ENCODE results near the gene KIFC1. TPM values are rescaled to one million over a fixed set of nuclear protein-coding genes. Genes with fewer than 3 reads are reported as not detected.

KIFC1 gene
- total and polyA plus RNA-seq, 9 of the 15 experiments (the other 6 are each of a cell fraction or from before 2014, with no cell fraction given), result 1.3 to 95.2 (median 76.9) TPM

DNA sequence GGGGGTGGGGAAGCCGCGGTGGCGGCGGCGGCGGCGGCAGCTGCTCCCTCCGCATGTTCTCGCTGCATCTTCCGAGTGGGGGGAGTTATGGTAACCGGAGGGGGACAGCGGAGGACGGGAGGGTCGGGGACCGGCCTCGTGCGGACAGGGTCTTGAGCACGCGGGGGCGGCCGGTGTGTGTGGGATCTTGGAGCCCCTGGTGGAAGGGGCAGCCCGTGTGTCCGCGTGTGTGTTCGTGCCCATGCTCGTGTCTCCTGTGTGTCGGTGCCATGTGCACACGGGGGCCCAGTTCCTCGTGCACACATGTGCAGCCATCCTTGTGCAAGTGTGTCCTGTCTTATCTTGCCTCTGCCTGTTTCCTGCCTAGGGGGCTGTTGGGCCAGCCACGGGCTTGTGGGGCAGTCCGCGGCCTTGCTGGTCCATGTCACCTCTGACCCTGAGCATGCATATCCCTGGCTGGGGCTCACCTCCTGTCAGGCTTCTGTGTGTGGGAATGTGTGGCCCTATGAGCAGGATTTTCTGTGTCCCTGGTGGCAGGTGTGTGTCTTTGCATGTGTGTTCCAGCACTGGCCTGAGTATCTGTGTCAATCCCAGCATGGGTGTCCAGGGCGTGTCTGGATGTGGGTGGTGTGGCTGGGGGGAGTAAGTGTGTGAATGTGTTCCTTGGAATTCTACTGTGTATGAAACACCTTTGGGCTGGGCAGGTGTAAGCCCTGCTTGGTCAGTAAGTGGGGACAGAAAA is 36.8 kb downstream of the KIFC1 start (continued):
- TF ChIP-seq DACH1 (IDR thresholded peaks at IDR 0.05; ENCODE audit: partially characterized antibody) (peak; percentile 18), MTA1 (IDR thresholded peaks at IDR 0.05; ENCODE audit: borderline replicate concordance) (0 out of 2 replicates have a peak, but pooled peaks have one; percentile 25), NR2F6 (CRISPR knock-in tag; IDR thresholded peaks at IDR 0.05) (no peak), MECOM (CRISPR knock-in tag; IDR thresholded peaks at IDR 0.05) (no peak), TCF7 (IDR thresholded peaks at IDR 0.05; ENCODE audit: borderline replicate concordance) (peak; percentile 17; the same call in 1 of the 2 replicates), EP400 (IDR thresholded peaks at IDR 0.05) (peak; percentile 94), ZNF764 (CRISPR knock-in tag; IDR thresholded peaks at IDR 0.05; ENCODE audit: low read depth) (no peak), SRSF9 (IDR thresholded peaks at IDR 0.05; ENCODE audit: borderline replicate concordance, low read depth, low read length) (no peak), ZNF41 (CRISPR knock-in tag; conservative IDR thresholded peaks at IDR 0.05) (no peak), ZC3H11A (IDR thresholded peaks at IDR 0.05; ENCODE audit: low read depth, low read length) (0 out of 2 replicates have a peak, but pooled peaks have one; percentile 56), FOXM1 (IDR thresholded peaks at IDR 0.05; ENCODE audit: low read depth) (no peak), FOXM1 (CRISPR knock-in tag; IDR thresholded peaks at IDR 0.05; ENCODE audit: low read depth) (no peak), ELF4 (CRISPR knock-in tag; IDR thresholded peaks at IDR 0.05) (peak; percentile 66; the same call in 1 of the 2 replicates)
- TF ChIP-seq, protein P1, sequence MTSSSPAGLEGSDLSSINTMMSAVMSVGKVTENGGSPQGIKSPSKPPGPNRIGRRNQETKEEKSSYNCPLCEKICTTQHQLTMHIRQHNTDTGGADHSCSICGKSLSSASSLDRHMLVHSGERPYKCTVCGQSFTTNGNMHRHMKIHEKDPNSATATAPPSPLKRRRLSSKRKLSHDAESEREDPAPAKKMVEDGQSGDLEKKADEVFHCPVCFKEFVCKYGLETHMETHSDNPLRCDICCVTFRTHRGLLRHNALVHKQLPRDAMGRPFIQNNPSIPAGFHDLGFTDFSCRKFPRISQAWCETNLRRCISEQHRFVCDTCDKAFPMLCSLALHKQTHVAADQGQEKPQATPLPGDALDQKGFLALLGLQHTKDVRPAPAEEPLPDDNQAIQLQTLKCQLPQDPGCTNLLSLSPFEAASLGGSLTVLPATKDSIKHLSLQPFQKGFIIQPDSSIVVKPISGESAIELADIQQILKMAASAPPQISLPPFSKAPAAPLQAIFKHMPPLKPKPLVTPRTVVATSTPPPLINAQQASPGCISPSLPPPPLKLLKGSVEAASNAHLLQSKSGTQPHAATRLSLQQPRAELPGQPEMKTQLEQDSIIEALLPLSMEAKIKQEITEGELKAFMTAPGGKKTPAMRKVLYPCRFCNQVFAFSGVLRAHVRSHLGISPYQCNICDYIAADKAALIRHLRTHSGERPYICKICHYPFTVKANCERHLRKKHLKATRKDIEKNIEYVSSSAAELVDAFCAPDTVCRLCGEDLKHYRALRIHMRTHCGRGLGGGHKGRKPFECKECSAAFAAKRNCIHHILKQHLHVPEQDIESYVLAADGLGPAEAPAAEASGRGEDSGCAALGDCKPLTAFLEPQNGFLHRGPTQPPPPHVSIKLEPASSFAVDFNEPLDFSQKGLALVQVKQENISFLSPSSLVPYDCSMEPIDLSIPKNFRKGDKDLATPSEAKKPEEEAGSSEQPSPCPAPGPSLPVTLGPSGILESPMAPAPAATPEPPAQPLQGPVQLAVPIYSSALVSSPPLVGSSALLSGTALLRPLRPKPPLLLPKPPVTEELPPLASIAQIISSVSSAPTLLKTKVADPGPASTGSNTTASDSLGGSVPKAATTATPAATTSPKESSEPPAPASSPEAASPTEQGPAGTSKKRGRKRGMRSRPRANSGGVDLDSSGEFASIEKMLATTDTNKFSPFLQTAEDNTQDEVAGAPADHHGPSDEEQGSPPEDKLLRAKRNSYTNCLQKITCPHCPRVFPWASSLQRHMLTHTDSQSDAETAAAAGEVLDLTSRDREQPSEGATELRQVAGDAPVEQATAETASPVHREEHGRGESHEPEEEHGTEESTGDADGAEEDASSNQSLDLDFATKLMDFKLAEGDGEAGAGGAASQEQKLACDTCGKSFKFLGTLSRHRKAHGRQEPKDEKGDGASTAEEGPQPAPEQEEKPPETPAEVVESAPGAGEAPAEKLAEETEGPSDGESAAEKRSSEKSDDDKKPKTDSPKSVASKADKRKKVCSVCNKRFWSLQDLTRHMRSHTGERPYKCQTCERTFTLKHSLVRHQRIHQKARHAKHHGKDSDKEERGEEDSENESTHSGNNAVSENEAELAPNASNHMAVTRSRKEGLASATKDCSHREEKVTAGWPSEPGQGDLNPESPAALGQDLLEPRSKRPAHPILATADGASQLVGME (CRISPR knock-in tag; IDR thresholded peaks at IDR 0.05), result peak; percentile 39; the same call in 1 of the 2 replicates
- TF ChIP-seq, protein P2, sequence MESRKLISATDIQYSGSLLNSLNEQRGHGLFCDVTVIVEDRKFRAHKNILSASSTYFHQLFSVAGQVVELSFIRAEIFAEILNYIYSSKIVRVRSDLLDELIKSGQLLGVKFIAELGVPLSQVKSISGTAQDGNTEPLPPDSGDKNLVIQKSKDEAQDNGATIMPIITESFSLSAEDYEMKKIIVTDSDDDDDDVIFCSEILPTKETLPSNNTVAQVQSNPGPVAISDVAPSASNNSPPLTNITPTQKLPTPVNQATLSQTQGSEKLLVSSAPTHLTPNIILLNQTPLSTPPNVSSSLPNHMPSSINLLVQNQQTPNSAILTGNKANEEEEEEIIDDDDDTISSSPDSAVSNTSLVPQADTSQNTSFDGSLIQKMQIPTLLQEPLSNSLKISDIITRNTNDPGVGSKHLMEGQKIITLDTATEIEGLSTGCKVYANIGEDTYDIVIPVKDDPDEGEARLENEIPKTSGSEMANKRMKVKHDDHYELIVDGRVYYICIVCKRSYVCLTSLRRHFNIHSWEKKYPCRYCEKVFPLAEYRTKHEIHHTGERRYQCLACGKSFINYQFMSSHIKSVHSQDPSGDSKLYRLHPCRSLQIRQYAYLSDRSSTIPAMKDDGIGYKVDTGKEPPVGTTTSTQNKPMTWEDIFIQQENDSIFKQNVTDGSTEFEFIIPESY (CRISPR knock-in tag; IDR thresholded peaks at IDR 0.05), result peak; percentile 93
- TF ChIP-seq, protein P3, sequence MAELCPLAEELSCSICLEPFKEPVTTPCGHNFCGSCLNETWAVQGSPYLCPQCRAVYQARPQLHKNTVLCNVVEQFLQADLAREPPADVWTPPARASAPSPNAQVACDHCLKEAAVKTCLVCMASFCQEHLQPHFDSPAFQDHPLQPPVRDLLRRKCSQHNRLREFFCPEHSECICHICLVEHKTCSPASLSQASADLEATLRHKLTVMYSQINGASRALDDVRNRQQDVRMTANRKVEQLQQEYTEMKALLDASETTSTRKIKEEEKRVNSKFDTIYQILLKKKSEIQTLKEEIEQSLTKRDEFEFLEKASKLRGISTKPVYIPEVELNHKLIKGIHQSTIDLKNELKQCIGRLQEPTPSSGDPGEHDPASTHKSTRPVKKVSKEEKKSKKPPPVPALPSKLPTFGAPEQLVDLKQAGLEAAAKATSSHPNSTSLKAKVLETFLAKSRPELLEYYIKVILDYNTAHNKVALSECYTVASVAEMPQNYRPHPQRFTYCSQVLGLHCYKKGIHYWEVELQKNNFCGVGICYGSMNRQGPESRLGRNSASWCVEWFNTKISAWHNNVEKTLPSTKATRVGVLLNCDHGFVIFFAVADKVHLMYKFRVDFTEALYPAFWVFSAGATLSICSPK (IDR thresholded peaks at IDR 0.05; ENCODE audit: borderline replicate concordance), result peak; percentile 74; the same call in 1 of the 2 replicates
- TF ChIP-seq, protein P4, sequence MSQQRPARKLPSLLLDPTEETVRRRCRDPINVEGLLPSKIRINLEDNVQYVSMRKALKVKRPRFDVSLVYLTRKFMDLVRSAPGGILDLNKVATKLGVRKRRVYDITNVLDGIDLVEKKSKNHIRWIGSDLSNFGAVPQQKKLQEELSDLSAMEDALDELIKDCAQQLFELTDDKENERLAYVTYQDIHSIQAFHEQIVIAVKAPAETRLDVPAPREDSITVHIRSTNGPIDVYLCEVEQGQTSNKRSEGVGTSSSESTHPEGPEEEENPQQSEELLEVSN (IDR thresholded peaks at IDR 0.05; ENCODE audit: borderline replicate concordance in 1 of 2, extremely low read depth in 1 of 2, insufficient read depth in 1 of 2, insufficient read length in 1 of 2, low read depth in 1 of 2, low read length in 1 of 2, poor library complexity in 1 of 2, severe bottlenecking in 1 of 2), result peak; percentile 91
